ENCODE measurements around the gene ZNF777.
"Not testable (repeated sequence)": the region's sequence is repeated elsewhere in the genome, so short reads cannot be mapped to it uniquely, and the experiment has no call there.

ZNF777 gene

DNA sequence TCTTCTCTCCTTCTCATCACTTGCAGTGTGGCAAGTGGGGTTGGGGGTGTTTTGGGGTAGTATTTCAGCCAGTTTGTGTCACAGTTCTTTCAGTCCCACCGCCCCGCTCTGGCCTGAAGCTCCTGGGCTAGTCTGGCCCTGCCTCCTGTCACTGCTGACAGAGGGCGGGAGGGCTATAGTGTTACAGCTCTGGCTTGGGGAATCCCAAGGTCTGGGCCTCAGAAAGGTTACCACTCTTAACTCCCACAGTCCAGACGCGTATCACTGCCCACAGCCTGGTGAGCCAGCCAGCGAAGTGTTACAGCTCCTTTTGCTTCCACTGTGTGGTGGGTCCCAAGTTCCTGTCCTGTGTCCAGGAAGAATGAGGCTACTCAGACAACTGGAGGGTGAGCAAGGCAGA, 56.0 kb downstream of the ZNF777 start:
- DNase-seq: no peak

DNA sequence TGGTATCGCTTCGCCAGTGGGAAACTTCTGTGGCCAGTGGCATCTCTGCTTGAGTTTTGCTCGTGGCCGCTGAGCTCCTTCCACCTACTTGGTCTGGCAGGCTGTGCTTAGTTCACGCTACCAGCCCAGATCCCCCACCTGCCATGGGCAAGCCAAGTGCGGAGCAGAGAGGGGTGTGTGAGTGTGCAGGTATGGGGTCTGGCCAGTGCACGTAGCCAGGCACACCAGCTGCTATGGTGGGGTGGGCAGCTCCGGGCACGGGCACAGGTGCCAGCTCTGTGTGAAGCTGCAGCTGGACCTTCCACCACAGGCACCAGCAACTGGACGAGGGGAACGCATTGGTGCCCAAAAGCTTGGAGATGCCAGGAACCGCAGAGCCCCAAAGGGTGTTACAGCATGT, 56.5 kb downstream of the ZNF777 start:
- no peak for DNase-seq

GRCh38 chr7:149398195-149398820, 62.6 kb downstream of the ZNF777 start:
- no peak for DNase-seq

- no peak for DNase-seq
Measured at GRCh38 chr7:149397470-149398043, 63.3 kb downstream of the ZNF777 start.

DNA sequence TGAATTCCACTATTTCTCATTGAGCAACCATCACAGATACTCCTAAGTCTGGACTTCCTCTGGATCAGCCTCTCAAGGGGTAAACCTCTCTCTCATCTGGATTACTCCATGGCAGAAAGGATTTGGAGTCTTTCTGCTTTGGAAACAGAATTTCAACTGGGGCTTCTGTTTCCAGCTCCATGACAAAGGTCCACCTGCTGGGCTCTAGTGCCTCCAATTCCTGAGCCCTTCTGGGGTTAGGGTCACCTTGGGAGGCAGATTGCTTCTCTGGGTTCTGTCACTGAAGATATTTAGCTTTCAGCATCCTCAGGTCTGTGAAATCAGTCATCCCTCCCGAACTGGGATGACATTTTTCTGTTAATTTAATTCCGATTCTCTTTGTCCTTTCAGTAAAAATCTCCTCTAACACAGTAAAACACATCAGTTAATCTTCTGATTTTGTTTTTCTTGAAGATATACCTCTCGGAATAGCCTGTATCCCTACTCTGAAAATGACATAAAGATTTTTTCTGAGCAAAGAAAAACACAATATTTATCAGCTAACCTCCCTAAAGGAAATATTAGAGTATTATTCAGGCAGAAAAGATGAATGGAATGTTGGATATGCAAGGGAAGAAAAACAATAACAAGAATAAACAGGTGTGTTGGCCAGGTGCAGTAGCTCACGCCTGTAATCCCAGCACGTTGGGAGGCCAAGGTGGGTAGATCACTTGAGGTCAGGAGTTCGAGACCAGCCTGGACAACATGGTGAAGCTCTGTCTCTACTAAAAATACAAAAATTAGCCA, 72.1 kb downstream of the ZNF777 start:
- DNase-seq: not testable (repeated sequence)

DNA sequence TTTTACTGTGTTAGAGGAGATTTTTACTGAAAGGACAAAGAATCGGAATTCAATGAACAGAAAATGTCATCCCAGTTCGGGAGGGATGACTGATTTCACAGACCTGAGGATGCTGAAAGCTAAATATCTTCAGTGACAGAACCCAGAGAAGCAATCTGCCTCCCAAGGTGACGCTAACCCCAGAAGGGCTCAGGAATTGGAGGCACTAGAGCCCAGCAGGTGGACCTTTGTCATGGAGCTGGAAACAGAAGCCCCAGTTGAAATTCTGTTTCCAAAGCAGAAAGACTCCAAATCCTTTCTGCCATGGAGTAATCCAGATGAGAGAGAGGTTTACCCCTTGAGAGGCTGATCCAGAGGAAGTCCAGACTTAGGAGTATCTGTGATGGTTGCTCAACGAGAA, 74.3 kb downstream of the ZNF777 start:
- DNase-seq: not testable (repeated sequence)

GRCh38 chr7:149385195-149385950, 75.5 kb downstream of the ZNF777 start:
- DNase-seq: no peak
